22Rv1 (cell line): ENCODE results near the gene PLEKHF1.

Experiments used
- H3K27ac ChIP-seq: fragments of 450-650 bp; 2 replicates; pipeline ENCODE4 v1.5.1; 2017
- ZFX ChIP-seq: fragments of 450-650 bp; IDR thresholded peaks from 2 replicates; pipeline ENCODE4 v1.6.1; 2017; ENCODE audit warnings: antibody characterized with exemption, borderline replicate concordance
- TF ChIP-seq, protein P1 (sequence below): fragments of 450-650 bp; IDR thresholded peaks from 2 replicates; pipeline ENCODE4 v1.5.1; 2017; ENCODE audit warnings: mild to moderate bottlenecking

The PLEKHF1 gene

DNA sequence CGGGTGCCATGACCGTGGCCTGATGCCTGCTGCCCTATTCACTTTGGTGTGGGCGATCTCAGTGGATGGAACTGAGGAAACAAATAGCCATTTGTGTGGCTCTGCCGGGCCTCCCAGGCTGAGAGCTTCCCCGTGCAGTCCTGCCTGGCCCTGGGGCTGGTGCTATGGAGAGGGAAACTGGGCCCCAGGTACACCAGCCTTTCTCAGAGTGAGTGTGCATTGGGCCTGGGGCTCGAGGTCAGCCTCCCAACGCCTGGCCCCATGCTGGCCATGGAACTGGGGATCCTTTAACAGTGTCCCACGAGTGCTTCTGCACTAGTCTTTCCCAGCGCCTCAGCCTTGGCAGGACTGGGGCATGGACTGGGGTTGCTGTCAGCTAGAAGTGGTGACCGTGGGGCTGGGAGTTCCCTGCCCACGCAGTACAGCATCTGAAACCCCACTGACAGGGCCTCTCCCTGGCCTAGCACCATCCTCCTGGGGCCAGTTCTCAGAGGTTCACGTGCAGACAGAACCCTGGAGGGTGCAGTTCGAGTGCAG is 10.5 kb downstream of the PLEKHF1 start:
- H3K27ac ChIP-seq: no peak overlapping the region
- TF ChIP-seq, protein P1, sequence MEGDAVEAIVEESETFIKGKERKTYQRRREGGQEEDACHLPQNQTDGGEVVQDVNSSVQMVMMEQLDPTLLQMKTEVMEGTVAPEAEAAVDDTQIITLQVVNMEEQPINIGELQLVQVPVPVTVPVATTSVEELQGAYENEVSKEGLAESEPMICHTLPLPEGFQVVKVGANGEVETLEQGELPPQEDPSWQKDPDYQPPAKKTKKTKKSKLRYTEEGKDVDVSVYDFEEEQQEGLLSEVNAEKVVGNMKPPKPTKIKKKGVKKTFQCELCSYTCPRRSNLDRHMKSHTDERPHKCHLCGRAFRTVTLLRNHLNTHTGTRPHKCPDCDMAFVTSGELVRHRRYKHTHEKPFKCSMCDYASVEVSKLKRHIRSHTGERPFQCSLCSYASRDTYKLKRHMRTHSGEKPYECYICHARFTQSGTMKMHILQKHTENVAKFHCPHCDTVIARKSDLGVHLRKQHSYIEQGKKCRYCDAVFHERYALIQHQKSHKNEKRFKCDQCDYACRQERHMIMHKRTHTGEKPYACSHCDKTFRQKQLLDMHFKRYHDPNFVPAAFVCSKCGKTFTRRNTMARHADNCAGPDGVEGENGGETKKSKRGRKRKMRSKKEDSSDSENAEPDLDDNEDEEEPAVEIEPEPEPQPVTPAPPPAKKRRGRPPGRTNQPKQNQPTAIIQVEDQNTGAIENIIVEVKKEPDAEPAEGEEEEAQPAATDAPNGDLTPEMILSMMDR: no peak
- no peak for TF ChIP-seq ZFX

DNA sequence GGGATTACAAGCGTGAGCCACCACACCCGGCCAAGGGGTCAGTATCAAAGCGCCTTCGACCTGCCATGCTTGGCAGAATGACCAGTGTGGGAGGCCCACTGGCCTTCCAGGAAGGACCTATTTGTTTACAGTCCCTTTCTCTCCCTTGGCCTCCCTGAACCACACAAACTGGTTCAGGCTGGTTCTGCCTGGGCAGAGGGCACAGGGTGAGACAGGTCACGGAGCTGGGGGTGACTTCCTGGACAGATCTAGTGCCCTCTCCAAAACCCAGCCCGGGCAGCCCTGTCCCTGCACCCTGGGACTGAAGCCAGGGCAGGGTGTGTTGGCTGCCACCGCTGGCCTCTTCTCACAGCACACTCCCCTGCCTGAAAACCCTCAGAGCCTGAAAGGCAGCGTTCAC is 11.3 kb downstream of the PLEKHF1 start:
- H3K27ac ChIP-seq: no peak overlapping the region
- TF ChIP-seq, protein P1: no peak
- no peak for TF ChIP-seq ZFX

DNA sequence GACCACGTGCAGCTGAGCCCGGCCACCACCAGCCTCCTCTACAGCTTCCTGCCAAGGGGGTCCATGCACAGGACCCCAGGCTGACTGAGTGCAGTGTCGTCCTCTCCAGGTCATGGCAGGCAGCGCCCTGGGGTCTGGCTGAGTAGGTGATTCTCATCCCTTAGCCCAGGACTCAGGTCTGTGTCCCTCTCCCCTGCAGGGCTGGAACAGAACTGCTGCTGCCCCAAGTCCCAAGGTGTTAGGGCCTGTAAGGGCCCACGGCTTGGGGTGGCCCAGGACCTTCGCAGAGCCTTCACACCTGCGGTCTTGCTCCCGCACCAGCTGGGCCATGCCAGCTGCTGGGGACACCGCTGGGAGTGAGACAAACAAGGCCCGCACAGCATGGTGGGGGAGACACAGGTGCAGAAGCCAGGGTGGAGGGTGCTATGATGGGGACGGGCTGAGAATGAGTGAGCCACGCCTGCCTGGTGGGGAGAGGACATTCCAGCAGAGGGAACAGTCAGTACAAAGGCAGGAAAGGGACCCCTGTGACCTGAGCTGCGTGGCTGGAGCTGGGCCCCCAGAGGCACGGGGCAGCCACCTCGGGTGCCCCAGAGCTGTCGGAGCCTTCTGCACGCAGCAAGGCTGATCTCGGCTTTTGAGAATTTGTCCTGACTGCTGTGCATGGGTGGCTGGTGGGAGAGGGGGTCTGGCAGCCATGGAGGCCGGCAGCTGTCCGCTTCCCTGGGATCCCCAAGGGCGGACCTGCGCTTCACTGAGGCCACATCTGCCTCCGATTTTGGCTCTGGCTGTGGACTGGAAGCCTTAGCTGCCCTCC is 11.9 kb downstream of the PLEKHF1 start:
- H3K27ac ChIP-seq: no peak overlapping the region
- no peak for TF ChIP-seq ZFX
- TF ChIP-seq, protein P1: no peak

DNA sequence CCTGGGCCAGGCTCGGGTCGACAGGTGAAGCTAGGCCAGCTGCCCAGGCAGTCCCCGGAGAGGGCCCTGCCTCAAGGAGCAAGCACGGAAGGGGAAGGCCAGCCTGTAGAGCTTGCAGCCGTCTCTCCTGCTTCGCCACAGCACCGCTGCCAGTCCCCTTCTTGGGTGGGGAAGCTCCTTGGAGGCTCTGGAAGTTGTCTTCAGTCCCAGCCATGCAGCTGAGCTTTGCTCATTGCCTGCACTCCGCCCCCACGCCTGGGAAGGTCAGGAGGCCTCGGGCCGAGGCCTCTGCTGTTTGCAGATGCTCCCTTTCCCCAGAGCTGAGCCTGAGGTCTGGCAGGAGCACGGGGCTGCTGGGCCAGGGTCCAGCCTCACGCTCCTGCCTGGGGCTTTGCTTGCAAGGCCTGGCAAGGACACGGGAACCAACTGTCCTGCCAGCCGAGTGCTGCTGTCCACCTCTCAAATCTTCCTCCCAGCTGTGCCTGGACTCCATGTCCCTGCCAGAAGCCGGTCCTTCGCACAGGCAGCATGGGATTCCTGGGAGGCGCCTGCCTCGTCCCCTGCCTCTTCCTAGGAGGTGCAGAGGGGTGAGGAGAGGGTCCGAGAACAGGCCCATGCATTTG is 13.3 kb downstream of the PLEKHF1 start:
- TF ChIP-seq ZFX: no peak
- TF ChIP-seq, protein P1: no peak
- H3K27ac ChIP-seq: no peak overlapping the region

- H3K27ac ChIP-seq: no peak overlapping the region
- TF ChIP-seq ZFX: no peak
- TF ChIP-seq, protein P1: no peak
Observed at GRCh38 chr19:29679598-29680210, 14.4 kb downstream of the PLEKHF1 start.

DNA sequence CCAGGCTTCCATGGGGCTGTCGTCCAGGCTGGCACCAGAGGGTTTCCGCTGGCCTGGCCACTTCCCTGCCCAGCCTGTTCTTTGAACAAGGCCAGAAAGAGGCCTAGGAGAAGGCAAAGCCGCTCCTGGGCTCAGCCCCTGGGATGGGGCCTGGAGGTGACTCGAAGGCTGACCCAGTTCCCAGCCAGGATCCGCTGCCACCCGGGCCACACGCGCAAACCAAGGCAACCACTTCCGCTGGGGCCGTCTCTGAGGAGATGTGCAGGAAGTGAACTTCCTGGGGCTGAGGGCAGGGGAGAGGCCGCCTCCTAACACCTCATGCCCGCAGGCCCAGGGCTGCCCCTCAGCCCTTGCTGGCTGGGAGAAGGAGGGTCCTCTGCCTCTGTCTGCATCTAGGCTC is 15.2 kb downstream of the PLEKHF1 start:
- TF ChIP-seq, protein P1: no peak
- no peak for TF ChIP-seq ZFX
- no peak overlapping the region for H3K27ac ChIP-seq
